ENCODE data around the gene HDAC11.

Gene HDAC11

GRCh38 chr3:13495351-13495813 is 15.3 kb downstream of the HDAC11 start:
- no peak overlapping the region for H2AFZ ChIP-seq (ENCODE audit: low read length)
- no peak for DNase-seq
- no peaks in the 10 kb centered on the region for H3K9me3 ChIP-seq (replicated peaks; ENCODE audit: insufficient read depth, low read length)
- no peaks in the 10 kb centered on the region for H3K9me2 ChIP-seq (replicated peaks; ENCODE audit: insufficient read depth, low read length)
- no peaks in the 10 kb centered on the region for H3K79me2 ChIP-seq (ENCODE audit: low read length)
- no peaks in the 10 kb centered on the region for H4K20me1 ChIP-seq (ENCODE audit: insufficient read depth, low read length)
- H3K27me3 ChIP-seq (replicated peaks; ENCODE audit: insufficient read depth, low read length) = no peaks in the 10 kb centered on the region
- H3K9ac ChIP-seq (ENCODE audit: low read length) = no peak overlapping the region
- H3K27ac ChIP-seq (ENCODE audit: low read length) = no peak overlapping the region
- peaks cover 3% of the 10 kb centered on the region; the same call in 1 of the 2 replicates for H3F3A ChIP-seq (ENCODE audit: insufficient read depth, low read length)
- H3K4me1 ChIP-seq (ENCODE audit: low read length) = 0 out of 2 replicates have a peak, but pooled peaks cover 3% of the 10 kb centered on the region
- TF ChIP-seq EZH2 (optimal IDR thresholded peaks at IDR 0.05; ENCODE audit: low read depth, low read length) (no peak), CTCF (IDR thresholded peaks at IDR 0.05; ENCODE audit: low read length) (no peak), EZH2phosphoT487 (IDR thresholded peaks at IDR 0.05; ENCODE audit: low read length) (no peak)
- H3K4me3 ChIP-seq (ENCODE audit: low read length) = no peak overlapping the region
- H3K4me2 ChIP-seq (ENCODE audit: low read depth, low read length) = no peak overlapping the region
- H3K36me3 ChIP-seq (replicated peaks; ENCODE audit: insufficient read depth, low read length) = no peaks in the 10 kb centered on the region

GRCh38 chr3:13495921-13496723 is 16.0 kb downstream of the HDAC11 start:
- Histone ChIP-seq H2AFZ (ENCODE audit: low read length) (no peak overlapping the region), H3K9ac (ENCODE audit: low read length) (no peak overlapping the region), H3K4me2 (ENCODE audit: low read depth, low read length) (no peak overlapping the region), H3F3A (ENCODE audit: insufficient read depth, low read length) (peaks cover 3% of the 10 kb centered on the region; the same call in 1 of the 2 replicates), H3K36me3 (replicated peaks; ENCODE audit: insufficient read depth, low read length) (no peaks in the 10 kb centered on the region), H3K9me3 (replicated peaks; ENCODE audit: insufficient read depth, low read length) (no peaks in the 10 kb centered on the region), H3K27ac (ENCODE audit: low read length) (no peak overlapping the region), H3K4me1 (ENCODE audit: low read length) (0 out of 2 replicates have a peak, but pooled peaks cover 3% of the 10 kb centered on the region), H3K4me3 (ENCODE audit: low read length) (no peak overlapping the region), H4K20me1 (ENCODE audit: insufficient read depth, low read length) (no peaks in the 10 kb centered on the region), H3K79me2 (ENCODE audit: low read length) (no peaks in the 10 kb centered on the region), H3K9me2 (replicated peaks; ENCODE audit: insufficient read depth, low read length) (no peaks in the 10 kb centered on the region), H3K27me3 (replicated peaks; ENCODE audit: insufficient read depth, low read length) (peaks cover under 1% of the 10 kb centered on the region; the same call in 1 of the 2 replicates)
- peak; percentile 93 for TF ChIP-seq CTCF (IDR thresholded peaks at IDR 0.05; ENCODE audit: low read length)
- TF ChIP-seq EZH2phosphoT487 (IDR thresholded peaks at IDR 0.05; ENCODE audit: low read length) = no peak
- peak; percentile 72 for DNase-seq

- Histone ChIP-seq H3K9ac (ENCODE audit: low read length) (no peak overlapping the region), H3K4me2 (ENCODE audit: low read depth, low read length) (no peak overlapping the region)
These were observed 16.8 kb downstream of the HDAC11 start for GRCh38 chr3:13496879-13497278.

More at GRCh38 chr3:13496879-13497278, 16.8 kb downstream of the HDAC11 start:
- H3K79me2 ChIP-seq (ENCODE audit: low read length) = no peaks in the 10 kb centered on the region
- no peaks in the 10 kb centered on the region for H4K20me1 ChIP-seq (ENCODE audit: insufficient read depth, low read length)
- H3F3A ChIP-seq (ENCODE audit: insufficient read depth, low read length) = peaks cover 3% of the 10 kb centered on the region; the same call in 1 of the 2 replicates
- DNase-seq = no peak
- H3K4me1 ChIP-seq (ENCODE audit: low read length) = 0 out of 2 replicates have a peak, but pooled peaks cover 3% of the 10 kb centered on the region
- no peak overlapping the region for H2AFZ ChIP-seq (ENCODE audit: low read length)
- no peaks in the 10 kb centered on the region for H3K36me3 ChIP-seq (replicated peaks; ENCODE audit: insufficient read depth, low read length)
- H3K9me3 ChIP-seq (replicated peaks; ENCODE audit: insufficient read depth, low read length) = no peaks in the 10 kb centered on the region
- H3K27me3 ChIP-seq (replicated peaks; ENCODE audit: insufficient read depth, low read length) = peaks cover 8% of the 10 kb centered on the region; the same call in 1 of the 2 replicates
- no peak overlapping the region for H3K27ac ChIP-seq (ENCODE audit: low read length)
- TF ChIP-seq EZH2phosphoT487 (IDR thresholded peaks at IDR 0.05; ENCODE audit: low read length) = no peak
- no peak for TF ChIP-seq CTCF (IDR thresholded peaks at IDR 0.05; ENCODE audit: low read length)
- TF ChIP-seq EZH2 (optimal IDR thresholded peaks at IDR 0.05; ENCODE audit: low read depth, low read length) = no peak
- no peaks in the 10 kb centered on the region for H3K9me2 ChIP-seq (replicated peaks; ENCODE audit: insufficient read depth, low read length)
- H3K4me3 ChIP-seq (ENCODE audit: low read length) = no peak overlapping the region

Measured in MM.1S (cell line).